ENCODE data around the gene TMEM60.
A peak's percentile ranks its signal among the peaks of the same experiment; 100 is the strongest.

Gene TMEM60

DNA sequence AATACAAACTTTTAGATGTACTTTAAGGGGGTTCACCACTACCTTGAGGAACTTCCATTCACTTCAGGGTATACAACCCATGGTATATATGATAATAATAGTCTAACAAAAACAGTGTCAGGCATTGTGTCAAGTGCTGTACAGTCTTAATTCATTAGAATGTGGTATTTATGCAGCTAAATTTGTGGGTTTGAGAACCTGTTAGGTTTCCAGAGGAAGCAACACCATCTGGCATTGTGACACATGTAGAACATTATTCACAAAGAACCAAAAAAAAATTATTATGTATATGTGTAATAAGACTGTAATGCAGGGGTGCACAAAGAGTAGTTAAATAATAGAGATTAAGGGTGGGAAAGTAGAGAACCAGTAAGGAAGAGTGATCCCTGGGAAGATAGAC, 26.3 kb downstream of the TMEM60 start:
- DNase-seq (ENCODE audit: low read depth, low spot score) = no peak

- no peak for DNase-seq (ENCODE audit: low read depth, low spot score)
These were observed 27.9 kb downstream of the TMEM60 start for GRCh38 chr7:77770316-77770715.

GRCh38 chr7:77766801-77767605, 31.2 kb downstream of the TMEM60 start:
- DNase-seq (ENCODE audit: low read depth, low spot score) = no peak

GRCh38 chr7:77765906-77766800, 32.1 kb downstream of the TMEM60 start:
- peak; percentile 14 for DNase-seq (ENCODE audit: low read depth, low spot score)

DNA sequence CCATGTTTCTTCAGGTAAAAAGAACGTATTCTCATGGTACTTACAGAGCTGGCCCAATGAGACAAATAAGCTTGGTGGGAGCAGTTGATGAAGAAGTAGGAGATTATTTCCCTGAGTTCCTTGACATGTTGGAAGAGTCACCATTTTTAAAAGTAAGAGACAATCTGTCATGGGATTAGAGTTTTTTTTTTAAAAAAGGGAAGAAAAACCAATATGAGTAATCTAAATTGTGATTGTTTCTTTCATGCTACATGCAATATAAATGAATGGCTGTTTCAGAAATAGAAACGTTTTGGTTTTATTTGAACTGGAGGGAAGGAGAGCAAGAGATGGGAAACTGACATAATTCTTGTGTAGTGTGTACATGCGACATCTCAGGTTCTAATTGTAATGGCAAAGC, 32.8 kb downstream of the TMEM60 start:
- DNase-seq (ENCODE audit: low read depth, low spot score) = no peak

- no peak for DNase-seq (ENCODE audit: low read depth, low spot score)
These were observed 37.3 kb downstream of the TMEM60 start for GRCh38 chr7:77760809-77761453.

DNA sequence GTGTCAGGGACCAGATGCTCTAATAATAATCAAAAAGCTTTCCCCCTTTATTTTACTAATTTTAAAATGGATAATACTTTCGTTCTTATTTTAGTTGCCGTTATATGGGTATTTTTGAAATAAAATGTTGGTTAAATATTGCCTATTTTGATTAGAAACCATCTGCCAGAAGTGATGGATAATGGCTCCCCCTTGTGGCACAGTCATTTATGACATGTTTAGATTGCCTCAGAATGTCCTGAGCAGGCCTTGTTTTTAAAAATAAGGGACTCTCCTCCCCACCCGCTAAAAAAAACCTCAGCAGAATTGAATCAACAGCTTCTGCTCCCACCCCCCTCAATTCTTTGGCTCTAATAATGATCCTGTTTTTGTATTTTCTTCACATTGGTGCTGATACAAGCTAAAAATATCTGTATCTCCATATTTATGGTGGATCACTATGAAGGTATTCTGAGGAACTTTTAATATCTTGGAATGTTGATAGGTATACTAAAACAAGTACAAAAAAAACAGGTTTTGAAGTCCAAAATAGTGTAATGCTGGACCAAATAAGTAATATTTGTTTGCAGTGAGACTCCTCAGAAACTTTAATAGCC, 38.8 kb downstream of the TMEM60 start:
- DNase-seq (ENCODE audit: low read depth, low spot score) = peak; percentile 85

- no peak for DNase-seq (ENCODE audit: low read depth, low spot score)
These were observed 40.6 kb downstream of the TMEM60 start for GRCh38 chr7:77757589-77757988.

GRCh38 chr7:77753173-77753572, 45.1 kb downstream of the TMEM60 start:
- DNase-seq (ENCODE audit: low read depth, low spot score) = no peak

- no peak for DNase-seq (ENCODE audit: low read depth, low spot score)
These were observed 46.2 kb downstream of the TMEM60 start for GRCh38 chr7:77752016-77752415.

DNA sequence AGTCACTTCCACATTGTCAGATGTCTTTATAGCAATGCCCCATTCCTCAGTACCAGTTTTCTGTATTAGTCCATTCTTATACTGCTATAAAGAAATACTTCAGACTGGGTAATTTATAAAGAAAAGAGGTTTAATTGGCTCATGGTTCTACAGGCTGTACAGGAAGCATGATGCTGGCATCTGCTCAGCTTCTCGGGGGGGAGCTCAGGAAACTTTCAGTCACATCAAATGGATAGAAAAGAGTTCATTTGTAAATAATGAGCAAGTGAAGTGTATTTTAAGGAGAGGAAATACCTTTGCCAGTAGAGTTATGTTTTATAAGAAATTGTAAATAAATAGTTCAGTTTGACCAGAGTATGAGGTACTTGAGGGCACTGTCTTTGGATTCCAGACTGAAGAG, 50.5 kb downstream of the TMEM60 start:
- DNase-seq (ENCODE audit: low read depth, low spot score) = no peak

DNA sequence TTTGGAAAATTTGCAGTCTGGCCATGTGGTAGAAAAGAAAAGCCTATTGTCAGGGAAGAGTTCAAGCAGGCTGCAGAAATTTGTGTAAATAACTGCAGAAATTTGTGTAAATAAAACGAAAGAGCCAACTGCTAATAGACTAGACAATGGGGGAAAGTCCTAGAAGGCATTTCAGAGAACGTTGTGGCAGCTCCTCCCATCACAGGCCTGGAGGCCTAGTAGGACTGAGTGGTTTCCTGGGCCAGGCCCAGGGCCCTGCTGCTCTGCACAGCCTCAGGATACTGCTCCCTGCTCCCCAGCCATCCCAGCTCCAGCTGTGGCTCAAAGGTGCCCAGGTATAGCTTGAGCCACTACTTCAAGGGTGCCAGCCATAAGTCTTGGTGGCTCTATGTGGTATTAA, 51.1 kb downstream of the TMEM60 start:
- DNase-seq (ENCODE audit: low read depth, low spot score) = no peak

DNA sequence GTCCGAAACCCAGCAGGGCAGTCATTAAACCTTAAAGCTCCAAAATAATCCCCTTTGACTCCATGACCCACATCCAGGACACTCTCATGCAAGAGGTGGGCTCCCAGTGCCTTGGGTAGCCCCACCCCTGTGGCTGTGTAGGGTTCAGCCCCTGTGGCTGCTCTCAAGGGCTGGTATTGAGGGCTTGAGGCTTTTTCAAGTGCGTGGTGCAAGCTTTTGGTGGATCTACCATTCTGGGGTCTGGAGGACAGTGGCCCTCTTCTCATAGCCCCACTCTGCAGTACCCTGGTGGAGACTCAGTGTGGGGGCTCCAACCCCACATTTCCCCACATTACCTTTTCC, 51.4 kb downstream of the TMEM60 start:
- DNase-seq (ENCODE audit: low read depth, low spot score) = no peak

GRCh38 chr7:77746164-77746823, 51.9 kb downstream of the TMEM60 start:
- no peak for DNase-seq (ENCODE audit: low read depth, low spot score)

GRCh38 chr7:77745746-77746145, 52.5 kb downstream of the TMEM60 start:
- DNase-seq (ENCODE audit: low read depth, low spot score) = no peak
